Measurements from ENCODE around the gene LDLRAD4.
"Not testable (repeated sequence)": the region's sequence is repeated elsewhere in the genome, so short reads cannot be mapped to it uniquely, and the experiment has no call there.

The LDLRAD4 gene

GRCh38 chr18:13658436-13659204 lies 440.1 kb downstream of the LDLRAD4 start:
- no peak for DNase-seq

GRCh38 chr18:13660510-13660909 lies 441.9 kb downstream of the LDLRAD4 start:
- no peak for DNase-seq

- no peak for DNase-seq
These were observed 442.7 kb downstream of the LDLRAD4 start for GRCh38 chr18:13661051-13661778.

GRCh38 chr18:13661779-13662256 lies 443.3 kb downstream of the LDLRAD4 start:
- no peak for DNase-seq

- no peak for DNase-seq
These were observed 454.1 kb downstream of the LDLRAD4 start for GRCh38 chr18:13672657-13673056.

- DNase-seq: no peak
These were observed 457.9 kb downstream of the LDLRAD4 start for GRCh38 chr18:13676471-13676870.

- not testable (repeated sequence) for DNase-seq
These were observed 458.8 kb downstream of the LDLRAD4 start for GRCh38 chr18:13677350-13677749.

GRCh38 chr18:13680612-13681011 lies 462.1 kb downstream of the LDLRAD4 start:
- no peak for DNase-seq

GRCh38 chr18:13681701-13682100 lies 463.1 kb downstream of the LDLRAD4 start:
- DNase-seq: no peak

- DNase-seq: no peak
These were observed 466.0 kb downstream of the LDLRAD4 start for GRCh38 chr18:13684546-13684945.

GRCh38 chr18:13688191-13689136 lies 469.9 kb downstream of the LDLRAD4 start:
- no peak for DNase-seq

GRCh38 chr18:13690060-13690459 lies 471.5 kb downstream of the LDLRAD4 start:
- DNase-seq: not testable (repeated sequence)

GRCh38 chr18:13695337-13695736 lies 476.8 kb downstream of the LDLRAD4 start:
- not testable (repeated sequence) for DNase-seq

GRCh38 chr18:13696961-13697360 lies 478.4 kb downstream of the LDLRAD4 start:
- DNase-seq: no peak

- no peak for DNase-seq
These were observed 481.6 kb downstream of the LDLRAD4 start for GRCh38 chr18:13700153-13700552.
